H1 (cell line): ENCODE data around the gene MSANTD2. TPM values are rescaled to one million over a fixed set of nuclear protein-coding genes. Genes with fewer than 3 reads are reported as not detected.
A peak's percentile ranks its signal among the peaks of the same experiment; 100 is the strongest.

Experiments used
- CTCF ChIA-PET: fragments of 300-600 bp; sonication (Branson Sonifier 250); formaldehyde crosslinking; loops from one replicate; lab custom pipeline; 2021; ENCODE audit not compliant: partially characterized antibody; lab: Charles Lee
- POLR2A ChIA-PET: fragments of 300-600 bp; sonication (Branson Sonifier 250); formaldehyde crosslinking; loops from one replicate; lab custom pipeline; 2021; ENCODE audit warnings: inconsistent platforms; ENCODE audit not compliant: partially characterized antibody; lab: Charles Lee
- DNase-seq, 2 experiments: peaks; one replicate each; pipeline versions ENCODE4 v3.0.0 to v3.0.0-alpha.2; 2010 to 2022; ENCODE audit warnings: low spot score in 2 of 2, low read depth in 1 of 2, mixed read lengths in 1 of 2
- FAIRE-seq: peaks from 2 replicates; lab custom pipeline; 2011; peaks lifted over from hg19 to GRCh38; lab: Jason Lieb, UNC
- H2AFZ ChIP-seq: 2 replicates; pipeline ENCODE4 v1.8.1; 2012; ENCODE audit warnings: low read length, inconsistent platforms
- H2AK5ac ChIP-seq: 2 replicates; pipeline ENCODE4 v1.6.1; 2013; ENCODE audit warnings: low read depth, low read length
- H2BK120ac ChIP-seq: replicated peaks from 2 replicates; pipeline ENCODE3; 2013; ENCODE audit warnings: low read depth, low read length, inconsistent platforms
- H2BK12ac ChIP-seq: 2 replicates; pipeline ENCODE4 v1.6.1; 2013; ENCODE audit warnings: low read depth, low read length
- H2BK15ac ChIP-seq: 2 replicates; pipeline ENCODE4 v1.6.1; 2013; ENCODE audit warnings: low read length
- H2BK20ac ChIP-seq: 2 replicates; pipeline ENCODE4 v1.6.1; 2013; ENCODE audit warnings: low read length
- H2BK5ac ChIP-seq: 2 replicates; pipeline ENCODE4 v1.6.1; 2013; ENCODE audit warnings: low read depth, low read length
- H3K14ac ChIP-seq: 2 replicates; pipeline ENCODE4 v1.6.1; 2013; ENCODE audit warnings: inconsistent platforms; ENCODE audit not compliant: insufficient read length
- H3K18ac ChIP-seq: 2 replicates; pipeline ENCODE4 v1.6.1; 2013; ENCODE audit warnings: low read length; ENCODE audit errors: extremely low read depth
- H3K23ac ChIP-seq: 2 replicates; pipeline ENCODE4 v1.6.1; 2013; ENCODE audit warnings: inconsistent platforms; ENCODE audit not compliant: insufficient read length
- H3K23me2 ChIP-seq: 2 replicates; pipeline ENCODE4 v1.6.1; 2013; ENCODE audit warnings: low read depth, low read length
- H3K27ac ChIP-seq: 2 replicates; pipeline ENCODE4 v1.6.1; 2011; ENCODE audit warnings: low read depth, low read length, inconsistent platforms
- H3K27me3 ChIP-seq, 4 experiments: replicated peaks in 1 of 4; 1 replicate in 1 of 4; 2 replicates in 3 of 4; pipeline versions ENCODE4 v1.6.1 to v1.8.1; 2011 to 2013; ENCODE audit warnings: low read length in 3 of 4, mild to moderate bottlenecking in 3 of 4, inconsistent platforms in 2 of 4, mixed read lengths in 2 of 4, moderate library complexity in 1 of 4; ENCODE audit not compliant: control insufficient read depth in 3 of 4, insufficient read depth in 3 of 4; ENCODE audit errors: extremely low read depth in 1 of 4
- H3K36me3 ChIP-seq, 4 experiments: 2 replicates each; pipeline versions ENCODE4 v1.6.1 to v1.8.1; 2011 to 2013; ENCODE audit warnings: mild to moderate bottlenecking in 4 of 4, low read length in 3 of 4, moderate library complexity in 2 of 4, control low read depth in 1 of 4, inconsistent platforms in 1 of 4; ENCODE audit not compliant: insufficient read depth in 4 of 4, control insufficient read depth in 2 of 4
- H3K4ac ChIP-seq: replicated peaks from 2 replicates; pipeline ENCODE3; 2013; ENCODE audit warnings: low read length, low read depth, mixed read lengths, inconsistent platforms; ENCODE audit not compliant: insufficient read length
- H3K4me1 ChIP-seq, 4 experiments: replicated peaks in 1 of 4; 1 replicate in 1 of 4; 2 replicates in 3 of 4; pipeline versions ENCODE4 v1.6.1 to v1.8.1; 2011 to 2013; ENCODE audit warnings: low read length in 3 of 4, inconsistent platforms in 2 of 4, mixed read lengths in 1 of 4; ENCODE audit not compliant: insufficient read depth in 4 of 4, control insufficient read depth in 3 of 4
- H3K4me2 ChIP-seq, 2 experiments: 2 replicates each; pipeline versions ENCODE4 v1.6.1 to v1.8.1; 2011 to 2013; ENCODE audit warnings: low read depth in 2 of 2, low read length in 2 of 2, control low read depth in 1 of 2, inconsistent platforms in 1 of 2, mild to moderate bottlenecking in 1 of 2; ENCODE audit not compliant: insufficient read depth in 1 of 2
- H3K4me3 ChIP-seq, 4 experiments: fragments of 200-600, 300-600 bp in 1 of 4; sonication (generic), shearing (Covaris generic), sonication (Bioruptor Twin) in 1 of 4; 2 replicates each; pipeline versions ENCODE4 v1.5.1 to v1.8.1; 2011 to 2016; ENCODE audit warnings: low read length in 4 of 4, low read depth in 3 of 4, control low read depth in 2 of 4, inconsistent platforms in 2 of 4, mild to moderate bottlenecking in 2 of 4, mixed read lengths in 1 of 4, moderate library complexity in 1 of 4; ENCODE audit not compliant: insufficient read depth in 2 of 4; ENCODE audit errors: extremely low read depth in 1 of 4
- H3K56ac ChIP-seq: replicated peaks from 2 replicates; pipeline ENCODE3; 2013; ENCODE audit warnings: low read depth, mild to moderate bottlenecking, mixed read lengths, low read length, inconsistent platforms; ENCODE audit not compliant: insufficient read length
- H3K79me1 ChIP-seq: 2 replicates; pipeline ENCODE4 v1.6.1; 2013; ENCODE audit warnings: low read depth, low read length, control low read depth
- H3K79me2 ChIP-seq, 2 experiments: 2 replicates each; pipeline versions ENCODE4 v1.6.1 to v1.8.1; 2012 to 2013; ENCODE audit warnings: low read length in 2 of 2, mild to moderate bottlenecking in 2 of 2, inconsistent platforms in 1 of 2; ENCODE audit not compliant: insufficient read depth in 2 of 2, control insufficient read depth in 1 of 2
- H3K9ac ChIP-seq, 4 experiments: replicated peaks in 1 of 4; 1 replicate in 1 of 4; 2 replicates in 3 of 4; pipeline versions ENCODE4 v1.6.1 to v1.8.1; 2011 to 2013; ENCODE audit warnings: low read depth in 3 of 4, low read length in 3 of 4, control low read depth in 2 of 4, mild to moderate bottlenecking in 2 of 4, moderate library complexity in 2 of 4, inconsistent platforms in 1 of 4; ENCODE audit errors: extremely low read depth in 1 of 4
- H3K9me3 ChIP-seq, 2 experiments: 2 replicates each; pipeline versions ENCODE4 v1.6.1 to v1.8.1; 2012 to 2013; ENCODE audit warnings: mild to moderate bottlenecking in 2 of 2, moderate library complexity in 2 of 2, control low read depth in 1 of 2, inconsistent platforms in 1 of 2, low read depth in 1 of 2, low read length in 1 of 2, mixed read lengths in 1 of 2; ENCODE audit not compliant: insufficient read depth in 2 of 2
- H4K20me1 ChIP-seq, 2 experiments: replicated peaks in 1 of 2; 2 replicates each; pipeline versions ENCODE3 to v1.8.1; 2011 to 2013; ENCODE audit warnings: inconsistent platforms in 2 of 2, low read length in 2 of 2, mild to moderate bottlenecking in 1 of 2; ENCODE audit not compliant: insufficient read depth in 2 of 2, control insufficient read depth in 1 of 2
- H4K5ac ChIP-seq: 2 replicates; pipeline ENCODE4 v1.6.1; 2013; ENCODE audit warnings: low read length, low read depth, mixed read lengths, inconsistent platforms; ENCODE audit not compliant: insufficient read length
- H4K8ac ChIP-seq: 2 replicates; pipeline ENCODE4 v1.8.0; 2013; ENCODE audit warnings: mild to moderate bottlenecking, moderate library complexity, low read length, inconsistent platforms; ENCODE audit not compliant: insufficient read depth; ENCODE audit errors: extremely low read depth
- H4K91ac ChIP-seq: replicated peaks from 2 replicates; pipeline ENCODE3; 2013; ENCODE audit warnings: low read length, mixed read lengths, inconsistent platforms; ENCODE audit not compliant: insufficient read length
- BACH1 ChIP-seq: IDR thresholded peaks from 2 replicates; pipeline ENCODE4 v1.6.1; 2012; ENCODE audit warnings: low read length, improper control_type of control experiment
- CTCF ChIP-seq, 3 experiments: IDR thresholded peaks; 1 replicate in 2 of 3; 2 replicates in 1 of 3; pipeline versions ENCODE4 v1.5.1 to v1.6.1; 2011; ENCODE audit warnings: low read length in 3 of 3, mild to moderate bottlenecking in 3 of 3, inconsistent platforms in 2 of 3, low read depth in 1 of 3, moderate library complexity in 1 of 3; ENCODE audit not compliant: insufficient read depth in 1 of 3; ENCODE audit errors: control extremely low read depth in 1 of 3
- EZH2 ChIP-seq: fragments of 200-600 bp; sonication (generic); IDR thresholded peaks from 2 replicates; pipeline ENCODE4 v1.7.1; 2012; ENCODE audit warnings: low read depth, mild to moderate bottlenecking, moderate library complexity, low read length, inconsistent platforms; ENCODE audit not compliant: severe bottlenecking
- KDM1A ChIP-seq: fragments of 200-600, 300-600 bp; sonication (generic); IDR thresholded peaks from 2 replicates; pipeline ENCODE4 v1.7.1; 2016; ENCODE audit warnings: mild to moderate bottlenecking, low read length, borderline replicate concordance
- RFX5 ChIP-seq: IDR thresholded peaks from 2 replicates; pipeline ENCODE4 v1.6.1; 2011; ENCODE audit warnings: low read depth, low read length, improper control_type of control experiment, borderline replicate concordance
- RNF2 ChIP-seq: fragments of 200-900, 300-1000 bp; sonication (generic); IDR thresholded peaks from 2 replicates; pipeline ENCODE4 v1.7.1; 2016; ENCODE audit warnings: borderline replicate concordance, low read depth, mild to moderate bottlenecking, antibody characterized with exemption, low read length; ENCODE audit not compliant: poor library complexity, severe bottlenecking; ENCODE audit errors: missing control alignments
- SAP30 ChIP-seq: fragments of 300-600 bp; sonication (generic); IDR thresholded peaks from 2 replicates; pipeline ENCODE4 v1.7.1; 2012; ENCODE audit warnings: low read length, moderate library complexity, mild to moderate bottlenecking, inconsistent platforms; ENCODE audit not compliant: insufficient read depth, insufficient replicate concordance
- SUZ12 ChIP-seq: fragments of 200-600 bp; sonication (generic); IDR thresholded peaks from 2 replicates; pipeline ENCODE4 v1.6.1; 2012; ENCODE audit warnings: mild to moderate bottlenecking, inconsistent platforms, low read length, moderate library complexity, mixed read lengths
- WGBS, 2 experiments: shearing (Covaris generic) in 1 of 2; methylation state at CpG; one replicate each; pipeline versions ENCODE4 v1.1.6 to v1.1.7; 2013 to 2015; ENCODE audit warnings: low lambda C conversion rate in 2 of 2, mixed read lengths in 2 of 2, inconsistent platforms in 1 of 2, low coverage in 1 of 2, missing lambda C conversion rate in 1 of 2; ENCODE audit not compliant: insufficient replicate concordance in 2 of 2, insufficient coverage in 1 of 2, insufficient read length in 1 of 2; ENCODE audit errors: extremely low coverage in 1 of 2, missing lambda C conversion rate in 1 of 2; 5-methylcytosine and 5-hydroxymethylcytosine counted together
- polyA plus RNA-seq, 7 experiments: library from polyadenylated mRNA; depleted of rRNA in 3 of 7; stranded (reverse) in 5 of 7; unstranded in 2 of 7; fragments of >200 nt in 5 of 7; fragments of 200-250 nt in 2 of 7; gene quantifications; 1 replicate in 5 of 7; 2 replicates in 1 of 7; 4 replicates in 1 of 7; pipeline versions ENCODE4 v1.2.1 to v1.2.3, GENCODE V29; 2011 to 2013; ENCODE audit warnings: missing spikeins in 2 of 7, mixed read lengths in 2 of 7
- total RNA-seq: library from RNA; stranded (reverse); fragmentation: NEBNext Ultra II Directional; extraction: Animal tissue kit (Norgen Biotek cat#: 25700); gene quantifications from 2 replicates; pipeline ENCODE4 v1.2.1, GENCODE V29; 2021

Gene MSANTD2
- total and polyA plus RNA-seq, 2 of the 8 experiments (the other 6 are each of a cell fraction or from before 2014, with no cell fraction given), result 8.2 to 15.9 TPM

- peaks cover 0 to 22% (median 8%) of the 10 kb centered on the region in 4 experiments; a peak in 6 of 7 replicates for H3K4me1 ChIP-seq
- H2BK15ac ChIP-seq, result no peak overlapping the region
- POLR2A ChIA-PET, result interaction anchor here (0.9 to 1.3 kb wide), 4 partner anchors 10 to 67 kb away, joined by 3 to 6 read pairs (median 3); no protein-coding TSS in a partner anchor
- CTCF ChIA-PET, result interaction anchor here (0.9 to 21.1 kb wide), 11 partner anchors 15 to 126 kb away, joined by 3 to 382 read pairs (median 4); partner anchors contain the start of genes ESAM, ROBO3 and VSIG2
- no peak overlapping the region for H4K8ac ChIP-seq
- no peak overlapping the region for H2BK5ac ChIP-seq
- no peak overlapping the region for H2AK5ac ChIP-seq
- H3K79me2 ChIP-seq, result no peaks in the 10 kb centered on the region
- H4K20me1 ChIP-seq, result peaks cover 10 to 20% of the 10 kb centered on the region in 2 experiments
- DNase-seq, result no peak
- no peak overlapping the region for H3K56ac ChIP-seq
- H4K91ac ChIP-seq, result no peak overlapping the region
- no peak overlapping the region for H3K18ac ChIP-seq
- no peaks in the 10 kb centered on the region for H3K9me3 ChIP-seq
- H2BK12ac ChIP-seq, result no peak overlapping the region
- no peak overlapping the region for H3K27ac ChIP-seq
- TF ChIP-seq SAP30, result no peak
- TF ChIP-seq SUZ12, result peak; percentile 80
- peak; percentile 94 for TF ChIP-seq RNF2
- peak; percentile 76 for TF ChIP-seq EZH2
- peak; percentile 41; the same call in 1 of the 2 replicates for TF ChIP-seq KDM1A
- peak; percentile 73 for TF ChIP-seq BACH1
- TF ChIP-seq CTCF (IDR thresholded peaks at IDR 0.05; ENCODE audit: control extremely low read depth in 1 of 3, insufficient read depth in 1 of 3, low read depth in 1 of 3, low read length in 3 of 3), result peak; percentile 14 to 27 (median 20); a peak in 3 of 4 replicates
- TF ChIP-seq RFX5, result no peak
- H2BK20ac ChIP-seq, result no peak overlapping the region
- H2AFZ ChIP-seq, result no peak overlapping the region
- peaks cover 9% of the 10 kb centered on the region for H3K23me2 ChIP-seq
- H3K14ac ChIP-seq, result no peak overlapping the region
- no peak overlapping the region for H3K9ac ChIP-seq
- no peaks in the 10 kb centered on the region for H3K79me1 ChIP-seq
- H2BK120ac ChIP-seq, result no peak overlapping the region
- FAIRE-seq, result no peak
- no peak overlapping the region for H4K5ac ChIP-seq
- H3K27me3 ChIP-seq, result peaks cover 76 to 97% (median 89%) of the 10 kb centered on the region in 4 experiments
- no peaks in the 10 kb centered on the region for H3K36me3 ChIP-seq
- peak overlapping the region; percentile 29 to 68 (median 46) for H3K4me3 ChIP-seq
- 4% methylated on average over 35 of the region's 37 CpGs; no CpG with 5 or more reads in 1 of the 2 experiments for WGBS, 2 experiments
- no peak overlapping the region for H3K23ac ChIP-seq
- H3K4me2 ChIP-seq, result peak overlapping the region; percentile 75 to 97
- no peak overlapping the region for H3K4ac ChIP-seq
These were observed 59.8 kb downstream of the MSANTD2 start for GRCh38 chr11:124740277-124740882.
